Measurements from ENCODE around the gene TANC1. TPM values are rescaled to one million over a fixed set of nuclear protein-coding genes. Genes with fewer than 3 reads are reported as not detected.

The TANC1 gene
- total RNA-seq, 2 donors from 2014 or later, result 2.9 to 9.5 TPM

DNA sequence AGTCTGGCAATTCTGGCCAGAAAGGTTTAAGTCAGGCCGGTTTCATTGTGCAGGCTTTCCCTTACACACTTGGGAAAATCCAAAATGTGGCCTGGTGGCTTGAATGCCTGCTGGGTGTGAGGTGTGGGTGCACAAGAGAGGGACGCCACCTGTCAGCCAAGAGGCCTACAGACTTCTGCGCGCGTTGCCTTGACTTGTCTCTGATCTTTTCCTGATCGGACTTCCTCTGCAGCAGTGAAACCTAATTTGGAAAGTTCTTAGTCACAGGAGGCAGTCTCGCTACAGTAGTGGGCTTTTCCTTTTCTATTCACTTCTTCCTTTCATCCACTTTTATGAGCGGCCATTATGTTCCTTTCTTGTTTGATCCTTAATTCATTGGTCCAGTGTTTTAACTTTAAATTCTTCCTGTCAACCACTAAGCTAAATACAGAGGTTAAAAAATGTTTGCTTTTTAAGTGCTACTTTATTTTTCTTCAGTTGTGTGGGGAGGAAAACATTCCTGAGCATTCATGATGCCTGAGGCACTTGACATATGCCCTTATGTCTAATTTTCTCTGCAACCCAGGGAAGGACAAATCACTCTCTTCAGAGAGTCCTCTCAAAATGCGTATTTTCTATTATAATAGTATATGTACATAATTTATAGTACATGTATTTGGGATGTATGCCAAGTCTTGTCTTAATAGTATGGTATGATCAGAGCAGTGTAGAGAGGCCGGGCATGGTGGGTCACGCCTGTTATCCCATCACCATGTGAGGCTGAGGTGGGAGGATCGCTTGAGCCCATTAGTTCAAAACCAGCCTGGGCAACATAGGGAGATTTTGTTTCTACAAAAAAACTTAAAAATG lies 189.1 kb downstream of the TANC1 start:
- DNase-seq, result peak; percentile 13
- no peaks in the 10 kb centered on the region for H3K27me3 Mint-ChIP-seq (ENCODE audit: insufficient read depth)
- no peak overlapping the region for H3K27ac Mint-ChIP-seq

DNA sequence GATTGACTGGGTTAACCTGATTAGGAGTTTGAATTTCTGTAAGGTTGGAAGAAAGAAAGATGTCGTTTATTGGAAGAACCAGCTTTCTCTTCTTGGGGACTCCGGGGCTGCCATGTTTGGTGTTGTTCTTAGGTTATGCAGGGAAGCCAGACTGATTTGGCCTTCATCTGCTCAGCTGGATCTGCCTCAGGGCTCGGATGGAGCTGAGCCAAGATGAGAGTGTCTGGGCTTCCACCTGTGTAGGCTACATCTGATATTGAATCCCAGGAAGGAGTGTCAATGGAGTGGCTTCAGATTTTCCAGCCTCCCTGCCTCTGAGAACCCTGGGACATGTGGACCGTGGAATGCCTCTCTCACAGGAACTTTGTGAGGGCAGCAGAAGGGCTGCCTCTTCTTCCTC lies 192.0 kb downstream of the TANC1 start:
- Mint-ChIP-seq H3K27me3 (ENCODE audit: insufficient read depth) (no peaks in the 10 kb centered on the region), H3K9me3 (no peaks in the 10 kb centered on the region), H3K4me3 (no peak overlapping the region), H3K27ac (no peak overlapping the region), H3K36me3 (ENCODE audit: low read depth) (no peaks in the 10 kb centered on the region), H3K4me1 (peaks cover 4% of the 10 kb centered on the region)
- H3K4me3 ChIP-seq (ENCODE audit: low read length), result no peak overlapping the region
- no peak overlapping the region for H3K9ac ChIP-seq (ENCODE audit: extremely low read depth, low read length, poor library complexity, severe bottlenecking)
- H3K9me3 ChIP-seq (ENCODE audit: control insufficient read depth, low read length), result no peaks in the 10 kb centered on the region
- DNase-seq, result peak; percentile 19
- peaks cover 3% of the 10 kb centered on the region for H3K4me1 ChIP-seq (ENCODE audit: control insufficient read depth, insufficient read depth, low read length)
- H3K36me3 ChIP-seq (ENCODE audit: control insufficient read depth, insufficient read depth, low read length), result peaks cover 84% of the 10 kb centered on the region
- TF ChIP-seq, protein P1, sequence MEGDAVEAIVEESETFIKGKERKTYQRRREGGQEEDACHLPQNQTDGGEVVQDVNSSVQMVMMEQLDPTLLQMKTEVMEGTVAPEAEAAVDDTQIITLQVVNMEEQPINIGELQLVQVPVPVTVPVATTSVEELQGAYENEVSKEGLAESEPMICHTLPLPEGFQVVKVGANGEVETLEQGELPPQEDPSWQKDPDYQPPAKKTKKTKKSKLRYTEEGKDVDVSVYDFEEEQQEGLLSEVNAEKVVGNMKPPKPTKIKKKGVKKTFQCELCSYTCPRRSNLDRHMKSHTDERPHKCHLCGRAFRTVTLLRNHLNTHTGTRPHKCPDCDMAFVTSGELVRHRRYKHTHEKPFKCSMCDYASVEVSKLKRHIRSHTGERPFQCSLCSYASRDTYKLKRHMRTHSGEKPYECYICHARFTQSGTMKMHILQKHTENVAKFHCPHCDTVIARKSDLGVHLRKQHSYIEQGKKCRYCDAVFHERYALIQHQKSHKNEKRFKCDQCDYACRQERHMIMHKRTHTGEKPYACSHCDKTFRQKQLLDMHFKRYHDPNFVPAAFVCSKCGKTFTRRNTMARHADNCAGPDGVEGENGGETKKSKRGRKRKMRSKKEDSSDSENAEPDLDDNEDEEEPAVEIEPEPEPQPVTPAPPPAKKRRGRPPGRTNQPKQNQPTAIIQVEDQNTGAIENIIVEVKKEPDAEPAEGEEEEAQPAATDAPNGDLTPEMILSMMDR (conservative IDR thresholded peaks at IDR 0.05), result no peak
- no peak overlapping the region for H3K27ac ChIP-seq (ENCODE audit: low read depth, low read length)
- WGBS, 2 experiments (ENCODE audit: insufficient coverage in 1 of 2, insufficient read length in 1 of 2), result 93 to 100% methylated on average over 3 to 4 of the region's 4 CpGs
- no peaks in the 10 kb centered on the region for H3K27me3 ChIP-seq (ENCODE audit: control insufficient read depth, insufficient read depth, low read length, poor library complexity, severe bottlenecking)

More for the DNA sequence above, 189.1 kb downstream of the TANC1 start:
- H3K4me3 ChIP-seq (ENCODE audit: low read length), result no peak overlapping the region
- H3K9ac ChIP-seq (ENCODE audit: extremely low read depth, low read length, poor library complexity, severe bottlenecking), result no peak overlapping the region
- TF ChIP-seq, protein P1 (conservative IDR thresholded peaks at IDR 0.05), result no peak
- Mint-ChIP-seq H3K4me1 (peaks cover 7% of the 10 kb centered on the region), H3K36me3 (ENCODE audit: low read depth) (no peaks in the 10 kb centered on the region), H3K4me3 (no peak overlapping the region), H3K9me3 (no peaks in the 10 kb centered on the region)
- H3K36me3 ChIP-seq (ENCODE audit: control insufficient read depth, insufficient read depth, low read length), result peaks cover 83% of the 10 kb centered on the region
- no peaks in the 10 kb centered on the region for H3K9me3 ChIP-seq (ENCODE audit: control insufficient read depth, low read length)
- WGBS, 2 experiments (ENCODE audit: insufficient coverage in 1 of 2, insufficient read length in 1 of 2), result 96% methylated on average over 10 to 11 of the region's 12 CpGs
- H3K27me3 ChIP-seq (ENCODE audit: control insufficient read depth, insufficient read depth, low read length, poor library complexity, severe bottlenecking), result no peaks in the 10 kb centered on the region
- no peak overlapping the region for H3K27ac ChIP-seq (ENCODE audit: low read depth, low read length)
- peaks cover 3% of the 10 kb centered on the region for H3K4me1 ChIP-seq (ENCODE audit: control insufficient read depth, insufficient read depth, low read length)

DNA sequence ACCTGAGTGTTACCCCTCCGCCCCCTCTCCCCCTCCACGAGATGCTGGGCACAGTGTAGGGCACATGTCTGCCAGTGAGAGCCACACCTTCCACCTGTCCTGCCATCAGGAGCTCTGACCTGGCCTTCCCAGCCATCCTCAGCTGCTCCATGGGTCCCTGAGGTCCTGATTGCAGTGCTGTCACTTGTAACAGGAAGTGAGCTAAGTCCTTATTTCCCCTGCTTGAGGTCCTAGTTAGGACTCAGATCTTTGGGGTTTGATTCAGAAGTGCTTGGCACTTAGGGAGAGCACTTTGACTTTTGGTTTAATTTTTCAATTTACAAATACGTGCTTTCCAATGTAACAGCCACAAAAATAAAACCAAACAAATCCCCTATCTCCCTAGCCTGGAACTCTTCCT lies 192.5 kb downstream of the TANC1 start:
- Histone ChIP-seq H3K9ac (ENCODE audit: extremely low read depth, low read length, poor library complexity, severe bottlenecking) (no peak overlapping the region), H3K4me3 (ENCODE audit: low read length) (no peak overlapping the region), H3K27ac (ENCODE audit: low read depth, low read length) (no peak overlapping the region), H3K27me3 (ENCODE audit: control insufficient read depth, insufficient read depth, low read length, poor library complexity, severe bottlenecking) (no peaks in the 10 kb centered on the region), H3K4me1 (ENCODE audit: control insufficient read depth, insufficient read depth, low read length) (no peaks in the 10 kb centered on the region), H3K9me3 (ENCODE audit: control insufficient read depth, low read length) (peaks cover under 1% of the 10 kb centered on the region), H3K36me3 (ENCODE audit: control insufficient read depth, insufficient read depth, low read length) (peaks cover 84% of the 10 kb centered on the region)
- Mint-ChIP-seq H3K9me3 (no peaks in the 10 kb centered on the region), H3K27me3 (ENCODE audit: insufficient read depth) (no peaks in the 10 kb centered on the region), H3K27ac (no peak overlapping the region), H3K4me3 (no peak overlapping the region), H3K4me1 (no peaks in the 10 kb centered on the region), H3K36me3 (ENCODE audit: low read depth) (no peaks in the 10 kb centered on the region)
- 93 to 100% methylated on average over 1 to 3 of the region's 3 CpGs for WGBS, 2 experiments (ENCODE audit: insufficient coverage in 1 of 2, insufficient read length in 1 of 2)
- TF ChIP-seq, protein P1 (conservative IDR thresholded peaks at IDR 0.05), result no peak
- no peak for DNase-seq
